Activated gamma-delta T cell (primary cell): ENCODE data around the gene RMND1.

ENCODE experiments used
- DNase-seq: peaks from one replicate; lab custom pipeline; 2025; lab: John Stamatoyannopoulos, UW

Gene RMND1

GRCh38 chr6:151417477-151417876 lies 34.4 kb downstream of the RMND1 start:
- DNase-seq = no peak

- no peak for DNase-seq
Observed at GRCh38 chr6:151414641-151415260, 37.2 kb downstream of the RMND1 start.

- DNase-seq = no peak
Observed at GRCh38 chr6:151413372-151414145, 38.4 kb downstream of the RMND1 start.

- DNase-seq = no peak
Observed at GRCh38 chr6:151412909-151413308, 39.0 kb downstream of the RMND1 start.

DNA sequence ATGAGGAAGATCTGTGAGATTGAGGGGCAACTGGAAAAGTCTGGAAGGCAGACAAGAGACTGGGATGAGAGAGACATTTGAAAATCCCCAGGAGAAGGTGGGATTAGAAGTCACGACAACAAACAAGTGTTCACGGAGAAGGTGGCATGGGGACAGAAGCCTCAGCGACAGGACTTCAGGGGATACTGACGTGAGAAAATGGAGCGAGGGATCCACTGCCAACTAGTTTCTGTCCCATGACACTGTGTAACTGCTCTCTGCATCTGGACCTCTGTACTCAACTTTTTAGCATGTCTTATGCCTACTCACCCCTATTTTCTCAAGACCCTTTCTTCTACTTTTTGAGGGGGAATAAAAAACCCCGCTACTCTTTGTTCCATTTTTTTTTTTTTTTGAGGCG lies 42.2 kb downstream of the RMND1 start:
- no peak for DNase-seq

GRCh38 chr6:151409260-151409659 lies 42.7 kb downstream of the RMND1 start:
- DNase-seq = no peak

GRCh38 chr6:151408858-151409257 lies 43.1 kb downstream of the RMND1 start:
- no peak for DNase-seq

GRCh38 chr6:151403919-151404308 lies 48.0 kb downstream of the RMND1 start:
- DNase-seq = no peak

DNA sequence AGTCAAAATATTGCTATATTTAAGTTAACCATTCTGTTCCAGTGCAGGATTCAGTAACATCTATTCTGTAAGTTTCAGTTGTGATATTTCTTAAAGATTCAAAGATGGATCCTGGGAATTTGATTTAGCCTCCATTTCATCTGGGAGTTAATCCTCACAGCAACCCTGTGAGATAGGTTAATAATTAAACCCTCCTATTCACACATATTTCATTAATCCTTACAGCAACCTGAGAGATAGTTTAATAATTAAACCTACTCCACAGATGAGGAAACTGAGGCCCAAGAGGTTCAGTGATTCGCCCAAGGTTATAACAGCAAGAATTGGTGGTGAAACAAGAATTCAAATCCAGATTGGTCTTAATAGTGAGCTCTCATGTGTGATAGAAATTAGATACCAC lies 49.7 kb downstream of the RMND1 start:
- DNase-seq = no peak

GRCh38 chr6:151400473-151400872 lies 51.5 kb downstream of the RMND1 start:
- DNase-seq = no peak

- DNase-seq = no peak
Observed at GRCh38 chr6:151399679-151400078, 52.2 kb downstream of the RMND1 start.

- no peak for DNase-seq
Observed at GRCh38 chr6:151393410-151393809, 58.5 kb downstream of the RMND1 start.

- no peak for DNase-seq
Observed at GRCh38 chr6:151392427-151392826, 59.5 kb downstream of the RMND1 start.

DNA sequence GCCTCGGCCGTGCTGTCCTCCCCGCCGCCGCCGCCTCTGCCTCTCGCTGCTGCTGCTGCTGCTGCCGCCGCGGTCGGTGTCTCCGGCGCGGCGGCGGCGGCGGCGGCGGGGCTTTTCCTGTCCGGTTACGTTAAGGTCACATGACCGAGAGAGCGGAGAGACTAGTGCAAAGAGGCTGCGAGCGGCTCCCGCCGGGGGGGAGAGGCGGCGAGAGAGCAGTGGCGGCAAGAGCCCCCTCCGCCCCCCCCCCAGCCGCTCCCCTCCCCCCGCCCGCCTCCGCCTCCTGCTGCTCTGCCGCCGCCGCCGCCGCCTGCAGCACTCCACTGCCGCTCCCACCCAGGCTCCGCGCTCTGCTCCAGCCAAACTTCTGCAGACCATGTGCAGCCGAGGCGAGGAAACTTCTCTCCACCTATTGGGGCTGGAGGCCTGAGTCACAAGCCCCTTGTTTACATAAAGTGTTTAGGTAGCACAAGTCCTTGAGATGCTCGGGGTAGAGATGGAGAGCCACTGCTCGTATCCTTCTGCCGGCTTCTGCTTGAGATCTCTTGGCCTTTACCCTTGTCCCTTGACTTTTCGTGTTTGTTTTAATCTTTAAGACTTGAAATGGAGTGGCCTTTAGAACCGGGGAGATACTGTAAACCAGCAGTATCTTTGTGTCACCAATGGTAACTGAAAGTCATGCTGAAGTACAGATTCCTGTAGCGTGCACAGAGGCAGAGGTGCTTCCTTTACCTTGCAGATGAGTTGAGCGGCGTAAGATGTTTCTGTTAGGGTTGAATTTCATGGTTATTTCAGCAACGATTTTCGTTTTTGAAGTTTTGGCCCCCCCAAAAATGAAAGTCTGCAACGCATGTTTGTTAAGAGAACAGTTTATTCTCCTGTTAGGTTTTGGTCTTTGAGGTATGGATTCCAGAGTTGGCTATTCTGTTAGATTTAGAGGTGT lies 60.2 kb downstream of the RMND1 start, which contains the start of gene ZBTB2:
Gene ZBTB2 (minus strand): TSS at position 89 of the 943 bp plus-strand sequence. CDS start 17,922 bp downstream, outside the sequence.
- peak; percentile 61 for DNase-seq

DNA sequence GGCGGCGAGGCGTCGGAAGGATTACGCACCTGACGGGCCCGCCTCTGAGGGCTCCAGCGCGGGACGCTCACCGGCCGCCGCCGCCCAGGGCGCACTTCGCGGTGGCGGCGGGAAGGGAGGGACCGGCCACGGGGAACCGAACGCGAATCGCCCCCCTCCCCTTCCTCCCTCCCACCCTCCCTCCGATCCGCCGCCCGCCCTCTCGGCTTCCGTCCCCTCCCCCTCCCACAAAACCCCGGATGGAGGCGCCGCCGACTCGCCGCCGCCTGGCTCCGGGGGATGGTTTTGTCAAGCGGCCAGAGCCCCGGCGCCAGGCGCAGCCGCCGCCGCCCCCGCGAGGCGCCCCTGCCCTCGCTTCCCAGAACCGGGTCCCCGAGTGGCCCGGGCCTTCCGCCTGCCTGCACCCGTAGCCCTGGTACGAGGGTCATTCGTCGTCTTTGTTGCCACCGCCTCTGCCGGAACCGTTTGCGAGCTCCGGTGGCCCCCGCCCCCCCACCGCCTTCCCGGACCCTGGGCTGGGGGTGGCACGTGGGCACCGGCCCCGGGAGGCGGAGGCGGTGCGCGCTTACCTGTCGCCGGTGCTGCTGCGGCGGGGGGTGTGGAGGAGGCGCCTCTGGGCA lies 61.0 kb downstream of the RMND1 start:
- DNase-seq = peak; percentile 82

GRCh38 chr6:151390276-151390850 lies 61.6 kb downstream of the RMND1 start:
- peak; percentile 98 for DNase-seq

DNA sequence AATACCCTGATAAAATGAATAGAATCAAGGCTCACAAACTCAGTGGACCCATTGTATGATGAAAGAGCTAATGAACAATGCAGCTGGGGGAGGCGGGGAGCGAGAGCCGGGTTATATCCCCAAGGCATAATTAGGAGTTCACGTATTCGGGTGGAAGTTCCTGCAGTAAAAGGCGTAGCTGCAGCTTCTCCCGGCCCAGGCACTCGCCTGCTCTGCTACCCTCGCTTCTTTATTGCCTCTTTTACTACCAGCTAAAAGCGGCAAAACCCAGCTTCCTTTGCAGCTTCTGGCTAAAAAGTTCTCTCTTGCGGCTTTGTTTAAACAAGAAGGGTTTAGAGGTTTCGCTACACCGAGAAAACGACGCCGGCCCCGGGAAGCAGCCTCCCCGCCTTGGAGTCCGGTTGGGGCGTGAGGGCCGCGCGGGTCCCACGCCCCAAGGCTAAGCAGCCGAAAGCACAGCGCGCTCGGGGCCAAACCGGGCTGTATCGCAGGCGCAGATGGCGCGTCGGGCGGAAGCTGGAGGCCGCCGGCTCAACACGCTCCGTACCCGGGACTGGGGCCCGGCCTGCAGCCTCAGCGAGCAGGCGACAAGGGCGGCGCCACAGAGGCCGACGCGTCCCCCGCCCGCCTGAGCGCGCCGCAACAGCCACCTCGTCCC lies 62.2 kb downstream of the RMND1 start:
- no peak for DNase-seq

GRCh38 chr6:151388997-151389617 lies 62.8 kb downstream of the RMND1 start:
- DNase-seq = no peak

DNA sequence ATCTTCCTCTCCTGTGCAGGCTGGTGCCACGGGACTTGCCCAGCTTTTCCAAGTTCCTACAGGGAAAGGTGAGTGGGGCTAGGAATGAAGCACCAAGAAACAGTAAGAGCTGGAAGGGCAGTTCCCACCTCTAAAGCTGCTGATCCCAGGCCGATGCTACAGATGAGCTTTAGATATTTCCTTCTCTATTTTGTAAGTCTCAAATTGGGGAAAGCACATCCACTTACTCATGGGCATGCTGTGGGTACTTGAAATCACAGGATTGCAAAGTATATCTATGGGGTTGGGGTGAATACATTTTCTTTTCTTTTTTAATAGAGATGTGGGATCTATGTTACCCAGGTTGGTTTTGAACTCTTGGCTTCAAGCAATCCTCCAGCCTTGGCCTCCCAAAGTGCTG lies 63.7 kb downstream of the RMND1 start:
- no peak for DNase-seq

DNA sequence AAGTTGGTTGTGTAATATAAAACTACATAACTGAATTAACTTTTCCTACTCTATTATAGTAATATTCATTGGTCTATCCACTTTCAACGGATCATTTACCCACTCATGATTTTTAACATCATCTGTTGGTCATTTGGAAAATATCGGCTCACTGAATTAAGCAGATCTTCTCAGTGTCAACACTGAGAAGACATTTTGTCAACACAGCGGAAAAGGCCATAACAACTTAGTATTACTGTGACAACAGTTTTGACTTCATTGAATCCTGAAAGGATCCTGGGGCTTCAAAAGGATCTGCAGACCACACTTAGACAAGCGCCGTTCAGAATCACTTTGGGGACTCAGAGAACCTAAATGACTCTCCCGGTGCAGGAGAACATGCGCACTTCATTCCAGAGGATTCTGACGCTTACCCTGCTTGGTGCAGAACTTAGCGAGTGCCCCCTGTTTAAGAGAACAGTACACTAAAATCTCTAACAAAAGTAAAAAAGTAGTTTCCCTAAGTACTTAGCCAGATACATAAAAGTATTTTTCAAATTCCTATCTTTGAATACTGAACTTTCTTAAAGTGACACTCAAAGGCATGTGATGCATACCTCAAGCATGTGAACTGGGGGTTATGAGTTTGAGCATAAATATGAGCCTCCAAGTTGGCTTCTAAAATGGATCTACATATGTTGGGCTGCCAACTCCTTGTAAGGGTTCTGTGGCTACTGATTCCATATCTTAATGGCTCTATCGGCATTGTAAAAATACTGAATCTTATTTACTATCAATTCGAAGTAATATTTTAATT lies 64.6 kb downstream of the RMND1 start:
- DNase-seq = no peak
